Breast epithelium (tissue), 4 donors: ENCODE data around the gene RASA3. TPM values are rescaled to one million over a fixed set of nuclear protein-coding genes. Genes with fewer than 3 reads are reported as not detected.

Experiments
- DNase-seq, 2 donors: peaks; one replicate each; pipeline ENCODE4 v3.0.0-alpha.2; 2019; ENCODE audit warnings: low spot score in 2 of 2
- H3K27ac ChIP-seq, 2 donors: fragments of 200-600 bp; sonication (generic) in 1 of 2; one replicate each; pipeline ENCODE4 v1.5.1; 2016 to 2019; ENCODE audit warnings: mild to moderate bottlenecking in 1 of 2
- H3K27me3 ChIP-seq, 2 donors: fragments of 200-600 bp; sonication (generic) in 1 of 2; one replicate each; pipeline versions ENCODE4 v1.5.1 to v1.6.0; 2017 to 2019; ENCODE audit warnings: control low read depth in 1 of 2, mild to moderate bottlenecking in 1 of 2
- H3K36me3 ChIP-seq: fragments of 200-600 bp; one replicate; pipeline ENCODE4 v1.5.1; 2019
- H3K4me1 ChIP-seq, 2 donors: fragments of 200-600 bp; sonication (generic); one replicate each; pipeline ENCODE4 v1.5.1; 2016 to 2019; ENCODE audit warnings: control low read depth in 1 of 2
- H3K4me3 ChIP-seq, 3 donors: fragments of 200-600 bp; sonication (generic); 1 replicate in 2 of 3; 2 replicates in 1 of 3; pipeline ENCODE4 v1.5.1; 2016 to 2019; ENCODE audit warnings: mild to moderate bottlenecking in 3 of 3, moderate library complexity in 2 of 3
- H3K9me3 ChIP-seq, 2 donors: fragments of 200-600 bp; sonication (generic) in 1 of 2; one replicate each; pipeline ENCODE4 v1.5.1; 2016 to 2019; ENCODE audit warnings: control low read depth in 1 of 2
- CTCF ChIP-seq, 3 donors: fragments of 450-650 bp; IDR thresholded peaks; one replicate each; pipeline ENCODE4 v1.5.1; 2016 to 2017; ENCODE audit warnings: antibody characterized with exemption in 3 of 3, mild to moderate bottlenecking in 3 of 3, moderate library complexity in 3 of 3
- POLR2A ChIP-seq: fragments of 450-650 bp; IDR thresholded peaks from one replicate; pipeline ENCODE4 v1.6.1; 2016; ENCODE audit warnings: antibody characterized with exemption, mild to moderate bottlenecking, moderate library complexity
- POLR2AphosphoS5 ChIP-seq, 3 donors: sonication (generic); formaldehyde crosslinking; IDR thresholded peaks; one replicate each; pipeline ENCODE4 v1.6.1; 2017; ENCODE audit warnings: antibody characterized with exemption in 3 of 3
- intact Hi-C: fragments of 100-400 bp; cut with DNase I; formaldehyde crosslinking; loops from one replicate; pipeline ENCODE4 v1.15.1; 2023; ENCODE audit warnings: low total_unique reads
- total RNA-seq, 3 donors: library from RNA; depleted of rRNA; stranded (reverse); fragments of >200 nt; gene quantifications; one replicate each; pipeline ENCODE4 v1.1.0, GENCODE V29; 2016

The RASA3 gene
- total RNA-seq, 3 donors from 2014 or later = 14.2 to 54.9 (median 31.5) TPM

GRCh38 chr13:114142137-114142550 lies 9.7 kb upstream of the RASA3 start:
- Histone ChIP-seq H3K36me3 (no peaks in the 10 kb centered on the region), H3K9me3 (no peaks in the 10 kb centered on the region), H3K27me3 (no peaks in the 10 kb centered on the region), H3K27ac (peak overlapping the region in 1 of 2 donors; percentile 43), H3K4me3 (no peak overlapping the region), H3K4me1 (no peaks in the 10 kb centered on the region)
- TF ChIP-seq POLR2A (no peak), CTCF (IDR thresholded peaks at IDR 0.05) (no peak), POLR2AphosphoS5 (IDR thresholded peaks at IDR 0.05) (no peak)
- no peak for DNase-seq
- intact Hi-C loops = no loop called here

DNA sequence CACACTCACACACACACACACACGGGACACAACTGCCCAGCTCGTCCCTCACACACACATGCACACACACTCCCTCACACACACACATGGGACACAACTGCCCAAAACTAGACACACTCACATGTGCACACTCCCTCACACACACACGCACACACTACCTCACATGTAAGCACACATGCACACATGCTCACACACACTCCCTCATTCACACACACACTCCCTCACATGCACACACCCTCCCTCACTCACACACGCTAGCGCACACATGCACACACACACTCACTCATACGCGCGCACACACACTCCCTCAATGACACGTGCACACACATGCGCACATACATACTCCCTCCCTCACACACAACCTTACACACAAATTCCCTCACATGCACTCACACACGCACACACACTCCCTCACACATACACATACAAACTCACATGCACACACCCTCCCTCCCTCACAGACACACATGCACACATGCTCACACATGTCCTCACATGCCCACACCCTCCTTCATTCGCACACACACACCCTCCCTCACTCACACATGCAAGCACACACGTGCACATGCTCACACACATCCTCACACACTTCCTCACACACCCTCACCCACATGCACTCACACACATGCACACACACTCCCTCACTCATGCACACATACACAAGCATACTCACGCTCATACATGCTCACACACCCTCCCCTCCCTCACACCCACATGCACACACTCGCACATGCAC lies 9.0 kb upstream of the RASA3 start:
- H3K9me3 ChIP-seq = no peaks in the 10 kb centered on the region
- H3K36me3 ChIP-seq = no peaks in the 10 kb centered on the region
- no peak overlapping the region for H3K4me3 ChIP-seq
- no peak overlapping the region for H3K27ac ChIP-seq
- no peaks in the 10 kb centered on the region for H3K27me3 ChIP-seq
- TF ChIP-seq POLR2AphosphoS5 (IDR thresholded peaks at IDR 0.05) = no peak
- TF ChIP-seq CTCF (IDR thresholded peaks at IDR 0.05) = no peak
- TF ChIP-seq POLR2A = no peak
- no peaks in the 10 kb centered on the region for H3K4me1 ChIP-seq
- intact Hi-C loops = no loop called here
- no peak for DNase-seq

GRCh38 chr13:114140906-114141250 lies 8.5 kb upstream of the RASA3 start:
- no peaks in the 10 kb centered on the region for H3K4me1 ChIP-seq
- H3K9me3 ChIP-seq = no peaks in the 10 kb centered on the region
- H3K4me3 ChIP-seq = no peak overlapping the region
- TF ChIP-seq CTCF (IDR thresholded peaks at IDR 0.05) = no peak
- H3K27me3 ChIP-seq = no peaks in the 10 kb centered on the region
- DNase-seq = no peak
- no peaks in the 10 kb centered on the region for H3K36me3 ChIP-seq
- H3K27ac ChIP-seq = no peak overlapping the region
- intact Hi-C loops = no loop called here

DNA sequence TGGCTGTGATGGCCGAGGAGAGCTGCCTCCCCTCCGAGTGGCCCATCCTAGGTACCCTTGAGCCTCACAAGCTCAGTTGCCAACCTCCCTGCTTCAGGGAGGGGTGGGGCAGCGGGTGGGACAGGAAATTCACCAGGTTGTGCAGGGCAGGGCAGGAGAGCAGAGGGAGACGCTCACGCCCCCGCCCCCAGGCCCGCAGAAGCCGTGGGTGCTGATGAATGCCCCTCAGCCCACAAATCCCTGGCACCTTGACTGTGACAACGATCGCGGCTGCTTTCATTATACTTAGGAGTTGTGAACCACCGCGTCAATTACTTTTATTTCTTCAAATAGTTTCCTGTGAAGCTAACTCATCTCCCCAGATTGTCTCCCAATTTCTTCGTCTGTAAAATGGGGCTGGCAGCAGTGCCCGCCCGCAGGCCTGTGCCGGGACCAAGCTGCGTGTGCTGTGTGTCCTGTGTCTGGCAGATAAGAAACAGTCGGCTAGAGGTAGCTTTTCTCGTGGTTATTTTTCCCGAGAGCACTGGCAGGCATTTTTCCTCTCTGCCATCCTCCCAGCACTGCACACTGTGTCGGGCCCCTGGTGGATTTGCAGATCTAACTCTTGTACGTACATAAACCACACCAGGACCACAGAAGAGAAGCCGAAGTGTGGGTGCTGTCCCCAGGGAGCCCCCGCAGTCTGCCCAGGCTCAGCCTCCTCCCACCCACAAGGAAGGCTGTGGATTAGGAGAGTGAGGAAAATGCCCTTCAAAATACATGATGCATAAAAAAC lies 7.9 kb upstream of the RASA3 start:
- Histone ChIP-seq H3K9me3 (no peaks in the 10 kb centered on the region), H3K27ac (no peak overlapping the region), H3K36me3 (no peaks in the 10 kb centered on the region), H3K27me3 (no peaks in the 10 kb centered on the region), H3K4me3 (peak overlapping the region in 2 of 3 donors; percentile 22 to 46), H3K4me1 (no peaks in the 10 kb centered on the region)
- TF ChIP-seq POLR2AphosphoS5 (IDR thresholded peaks at IDR 0.05) = no peak
- TF ChIP-seq CTCF (IDR thresholded peaks at IDR 0.05) = no peak
- TF ChIP-seq POLR2A = no peak
- intact Hi-C loops = no loop called here
- no peak for DNase-seq

DNA sequence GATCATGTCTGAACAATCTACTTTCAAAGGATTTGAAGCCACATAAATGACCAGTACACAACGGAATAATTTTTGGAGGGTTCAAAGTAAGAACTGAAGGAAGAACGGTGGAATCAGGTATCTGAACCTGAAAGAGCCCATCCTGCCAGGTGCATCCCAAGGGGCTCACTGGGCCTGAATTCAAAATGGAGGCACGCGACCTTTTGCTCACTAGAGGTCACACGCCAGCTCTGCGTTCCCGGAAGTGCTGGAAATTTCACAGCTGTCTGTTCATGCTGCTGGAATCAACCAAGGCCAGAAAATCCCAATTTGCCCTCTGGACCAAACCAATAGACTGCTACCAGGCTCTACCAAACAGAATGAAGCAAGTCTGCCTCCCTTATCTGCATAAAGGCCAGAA lies 4.2 kb upstream of the RASA3 start:
- no peaks in the 10 kb centered on the region for H3K36me3 ChIP-seq
- H3K9me3 ChIP-seq = no peaks in the 10 kb centered on the region
- H3K4me1 ChIP-seq = peaks cover 0 to 3% of the 10 kb centered on the region in 2 donors
- H3K4me3 ChIP-seq = no peak overlapping the region
- intact Hi-C loops = no loop called here
- H3K27me3 ChIP-seq = no peaks in the 10 kb centered on the region
- TF ChIP-seq POLR2AphosphoS5 (IDR thresholded peaks at IDR 0.05) = no peak
- TF ChIP-seq POLR2A = no peak
- TF ChIP-seq CTCF (IDR thresholded peaks at IDR 0.05) = no peak
- H3K27ac ChIP-seq = no peak overlapping the region
- no peak for DNase-seq
